Ovary (tissue), 9 donors: Measurements from ENCODE around the gene CRISPLD2. TPM values are rescaled to one million over a fixed set of nuclear protein-coding genes. Genes with fewer than 3 reads are reported as not detected.
"Not testable (repeated sequence)": the region's sequence is repeated elsewhere in the genome, so short reads cannot be mapped to it uniquely, and the experiment has no call there.

Experiments used
- DNase-seq, 5 donors: peaks; one replicate each; pipeline ENCODE4 v3.0.0-alpha.2; 2019 to 2020
- H3K27ac ChIP-seq, 2 donors: fragments of 200-600 bp; one replicate each; pipeline versions ENCODE4 v1.5.1 to v1.8.0; 2019 to 2022
- H3K27me3 ChIP-seq: fragments of 200-600 bp; one replicate; pipeline ENCODE4 v1.8.0; 2022
- H3K36me3 ChIP-seq: fragments of 200-600 bp; sonication (generic); one replicate; pipeline ENCODE4 v1.5.1; 2019
- H3K4me1 ChIP-seq: one replicate; pipeline ENCODE4 v1.8.1; 2013; ENCODE audit warnings: mild to moderate bottlenecking, moderate library complexity; ENCODE audit not compliant: insufficient read depth
- H3K4me3 ChIP-seq: fragments of 200-600 bp; sonication (generic); one replicate; pipeline ENCODE4 v1.5.1; 2017
- H3K9me3 ChIP-seq, 2 donors: fragments of 200-600 bp in 1 of 2; sonication (generic) in 1 of 2; one replicate each; pipeline versions ENCODE4 v1.5.1 to v1.8.1; 2013 to 2019; ENCODE audit warnings: mild to moderate bottlenecking in 1 of 2, moderate library complexity in 1 of 2
- CTCF ChIP-seq, 3 donors: fragments of 450-650 bp in 2 of 3; fragments of 200-600 bp in 1 of 3; IDR thresholded peaks; one replicate each; pipeline versions ENCODE4 v1.5.1 to v1.8.0; 2016 to 2022; ENCODE audit warnings: antibody characterized with exemption in 3 of 3, mild to moderate bottlenecking in 1 of 3
- EP300 ChIP-seq: sonication (generic); formaldehyde crosslinking; IDR thresholded peaks from one replicate; pipeline ENCODE4 v1.6.1; 2017; ENCODE audit warnings: antibody characterized with exemption
- POLR2A ChIP-seq: fragments of 450-650 bp; IDR thresholded peaks from one replicate; pipeline ENCODE4 v1.6.1; 2017; ENCODE audit warnings: antibody characterized with exemption, mild to moderate bottlenecking, moderate library complexity
- WGBS, 3 donors: extraction: QIAGEN DNeasy Blood & Tissue Kit in 1 of 3; methylation state at CpG; one replicate each; pipeline versions ENCODE4 v1.1.5 to v1.1.7; 2013 to 2017; 5-methylcytosine and 5-hydroxymethylcytosine counted together
- intact Hi-C, 4 donors: fragments of 100-400 bp; cut with DNase I; formaldehyde crosslinking; loops; one replicate each; pipeline versions ENCODE4 v1.11.0 to v1.15.1; 2022 to 2023
- polyA plus RNA-seq, 2 donors: library from polyadenylated mRNA; stranded (reverse); fragments of 200-250 nt in 1 of 2; fragments of 350-450 nt in 1 of 2; fragmentation: Illumina TruSeq in 1 of 2; extraction: RNeasy Lipid Tissue Mini Kit (QIAGEN cat#74804) in 1 of 2; gene quantifications; one replicate each; pipeline ENCODE4 v1.2.3, GENCODE V29; 2013 to 2014
- total RNA-seq, 7 donors: library from RNA; depleted of rRNA in 2 of 7; stranded (reverse); fragments of >200 nt in 2 of 7; fragmentation: NEBNext Ultra II Directional in 3 of 7; extraction: Animal tissue kit (Norgen Biotek cat#: 25700) in 3 of 7; gene quantifications; one replicate each; pipeline versions ENCODE4 v1.1.0 to v1.2.4, GENCODE V29; 2016 to 2023
- donor health status: DM: no; HTN: no; CAD: no; lungs with moderate emphysema.
- donor health status: DM: no; HTN: no; CAD: no.
- donor health status: Bipolar disorder and iron deficiency.
- donor health status: DM: yes; HTN: yes; CAD: no.
- donor health status: DM: no; HTN: no; CAD: no.
- donor health status: DM: yes; HTN: yes; CAD: no.

CRISPLD2 gene
- total and polyA plus RNA-seq, 9 donors, result 53.2 to 333 (median 111) TPM

- intact Hi-C loops, result no loop called here
- Histone ChIP-seq H3K36me3 (no peaks in the 10 kb centered on the region), H3K9me3 (no peaks in the 10 kb centered on the region), H3K4me1 (no peaks in the 10 kb centered on the region), H3K27ac (no peak overlapping the region), H3K4me3 (no peak overlapping the region), H3K27me3 (no peaks in the 10 kb centered on the region)
- DNase-seq, result no peak
- TF ChIP-seq POLR2A (no peak), CTCF (IDR thresholded peaks at IDR 0.05) (no peak), EP300 (no peak)
- 85 to 90% (median 87%) methylated on average over 9 of the region's 9 CpGs for WGBS, 3 donors
Observed at GRCh38 chr16:84867696-84868095, 47.9 kb downstream of the CRISPLD2 start.

GRCh38 chr16:84868328-84868727, 48.5 kb downstream of the CRISPLD2 start:
- WGBS, 3 donors, result 77 to 82% (median 79%) methylated on average over 9 of the region's 9 CpGs
- no peak for DNase-seq
- Histone ChIP-seq H3K4me1 (no peaks in the 10 kb centered on the region), H3K9me3 (no peaks in the 10 kb centered on the region), H3K27ac (no peak overlapping the region), H3K36me3 (no peaks in the 10 kb centered on the region), H3K4me3 (no peak overlapping the region), H3K27me3 (no peaks in the 10 kb centered on the region)
- intact Hi-C loops, result no loop called here
- TF ChIP-seq POLR2A (no peak), EP300 (no peak), CTCF (IDR thresholded peaks at IDR 0.05) (no peak)

GRCh38 chr16:84868829-84869472, 49.2 kb downstream of the CRISPLD2 start:
- 94 to 95% (median 94%) methylated on average over 17 of the region's 17 CpGs for WGBS, 3 donors

GRCh38 chr16:84869473-84869845, 49.7 kb downstream of the CRISPLD2 start:
- TF ChIP-seq CTCF (IDR thresholded peaks at IDR 0.05), result no peak
- TF ChIP-seq POLR2A, result no peak
- TF ChIP-seq EP300, result no peak
- 90 to 92% (median 91%) methylated on average over 15 of the region's 15 CpGs for WGBS, 3 donors
- H3K36me3 ChIP-seq, result no peaks in the 10 kb centered on the region
- no peak overlapping the region for H3K27ac ChIP-seq
- no peaks in the 10 kb centered on the region for H3K27me3 ChIP-seq
- intact Hi-C loops, result no loop called here
- no peak for DNase-seq
- H3K4me3 ChIP-seq, result no peak overlapping the region
- no peaks in the 10 kb centered on the region for H3K9me3 ChIP-seq
- no peaks in the 10 kb centered on the region for H3K4me1 ChIP-seq

More at GRCh38 chr16:84868829-84869472, 49.2 kb downstream of the CRISPLD2 start:
- Histone ChIP-seq H3K4me3 (no peak overlapping the region), H3K27me3 (no peaks in the 10 kb centered on the region), H3K36me3 (no peaks in the 10 kb centered on the region), H3K4me1 (no peaks in the 10 kb centered on the region), H3K9me3 (no peaks in the 10 kb centered on the region), H3K27ac (no peak overlapping the region)
- no peak for DNase-seq
- TF ChIP-seq EP300 (no peak), CTCF (IDR thresholded peaks at IDR 0.05) (no peak), POLR2A (no peak)
- intact Hi-C loops, result no loop called here

GRCh38 chr16:84872971-84873370, 53.2 kb downstream of the CRISPLD2 start:
- H3K27ac ChIP-seq, H3K36me3 ChIP-seq: not testable (repeated sequence)

More at GRCh38 chr16:84872971-84873370, 53.2 kb downstream of the CRISPLD2 start:
- H3K4me3 ChIP-seq, H3K27me3 ChIP-seq, H3K4me1 ChIP-seq, H3K9me3 ChIP-seq, DNase-seq, intact Hi-C loops: not testable (repeated sequence)
- WGBS, 3 donors, result 95 to 97% (median 95%) methylated on average over 17 of the region's 17 CpGs
